ENCODE results near the gene OR6V1. TPM values are rescaled to one million over a fixed set of nuclear protein-coding genes. Genes with fewer than 3 reads are reported as not detected.

The OR6V1 gene
- polyA plus RNA-seq, 3 donors: not detected

DNA sequence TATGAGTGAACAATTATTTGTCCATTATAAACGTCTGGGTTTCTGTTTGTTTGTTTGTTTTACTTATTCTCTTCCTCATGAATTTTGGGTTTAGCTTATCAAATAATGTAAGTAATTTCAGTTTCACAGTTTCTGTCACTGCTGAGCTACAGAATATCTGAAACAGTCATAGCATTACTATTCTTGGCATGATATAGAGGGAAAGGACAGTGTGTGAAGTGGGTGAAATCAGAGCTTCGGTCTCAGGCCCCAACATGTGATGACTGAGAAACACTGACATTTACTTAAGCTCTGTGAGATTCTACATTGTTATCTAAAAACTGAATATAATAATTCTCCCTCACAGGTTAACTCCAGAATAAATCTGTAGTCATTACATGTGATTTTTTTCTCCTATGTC lies 8.8 kb upstream of the OR6V1 start:
- Histone ChIP-seq H2AFZ (ENCODE audit: insufficient read depth, low read depth, low read length, poor library complexity, severe bottlenecking) (no peak overlapping the region), H3K27ac (ENCODE audit: low read depth in 1 of 2, low read length in 2 of 2) (no peak overlapping the region), H3K27me3 (ENCODE audit: control insufficient read depth in 2 of 2, insufficient read depth in 2 of 2, low read length in 2 of 2) (no peaks in the 10 kb centered on the region), H4K20me1 (ENCODE audit: insufficient read depth, low read length) (no peaks in the 10 kb centered on the region), H3K4me3 (replicated peaks in 1 of 3; ENCODE audit: low read depth in 2 of 3, low read length in 3 of 3) (no peak overlapping the region), H3K4me2 (replicated peaks; ENCODE audit: extremely low read depth, low read length, poor library complexity, severe bottlenecking) (no peak overlapping the region), H3K9me3 (replicated peaks in 1 of 2; ENCODE audit: control insufficient read depth in 1 of 2, insufficient read depth in 1 of 2, low read length in 2 of 2) (no peaks in the 10 kb centered on the region), H3K79me2 (ENCODE audit: insufficient read depth, low read length) (no peaks in the 10 kb centered on the region), H3K9ac (ENCODE audit: insufficient read depth, low read length, poor library complexity, severe bottlenecking) (no peak overlapping the region), H3K4me1 (ENCODE audit: control insufficient read depth in 1 of 2, insufficient read depth in 2 of 2, low read length in 2 of 2) (peaks cover 22 to 23% of the 10 kb centered on the region in 2 donors), H3K36me3 (replicated peaks in 1 of 2; ENCODE audit: control insufficient read depth in 1 of 2, insufficient read depth in 2 of 2, low read length in 2 of 2) (no peaks in the 10 kb centered on the region)
- H3K27ac Mint-ChIP-seq: no peak overlapping the region
- intact Hi-C loops (cut with micrococcal nuclease): no loop called here
- no CpG with 5 or more reads among the region's 2 CpGs for WGBS (ENCODE audit: insufficient coverage)
- no peak for DNase-seq
- peaks cover 26% of the 10 kb centered on the region for H3K4me1 Mint-ChIP-seq
- H3K36me3 Mint-ChIP-seq: no peaks in the 10 kb centered on the region
- no peak overlapping the region for H3K4me3 Mint-ChIP-seq
- peaks cover 0 to 3% (median 2%) of the 10 kb centered on the region in 3 donors for H3K27me3 Mint-ChIP-seq (ENCODE audit: low read depth in 3 of 3)
- TF ChIP-seq, protein P1, sequence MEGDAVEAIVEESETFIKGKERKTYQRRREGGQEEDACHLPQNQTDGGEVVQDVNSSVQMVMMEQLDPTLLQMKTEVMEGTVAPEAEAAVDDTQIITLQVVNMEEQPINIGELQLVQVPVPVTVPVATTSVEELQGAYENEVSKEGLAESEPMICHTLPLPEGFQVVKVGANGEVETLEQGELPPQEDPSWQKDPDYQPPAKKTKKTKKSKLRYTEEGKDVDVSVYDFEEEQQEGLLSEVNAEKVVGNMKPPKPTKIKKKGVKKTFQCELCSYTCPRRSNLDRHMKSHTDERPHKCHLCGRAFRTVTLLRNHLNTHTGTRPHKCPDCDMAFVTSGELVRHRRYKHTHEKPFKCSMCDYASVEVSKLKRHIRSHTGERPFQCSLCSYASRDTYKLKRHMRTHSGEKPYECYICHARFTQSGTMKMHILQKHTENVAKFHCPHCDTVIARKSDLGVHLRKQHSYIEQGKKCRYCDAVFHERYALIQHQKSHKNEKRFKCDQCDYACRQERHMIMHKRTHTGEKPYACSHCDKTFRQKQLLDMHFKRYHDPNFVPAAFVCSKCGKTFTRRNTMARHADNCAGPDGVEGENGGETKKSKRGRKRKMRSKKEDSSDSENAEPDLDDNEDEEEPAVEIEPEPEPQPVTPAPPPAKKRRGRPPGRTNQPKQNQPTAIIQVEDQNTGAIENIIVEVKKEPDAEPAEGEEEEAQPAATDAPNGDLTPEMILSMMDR (IDR thresholded peaks at IDR 0.05): no peak
- H3K9me3 Mint-ChIP-seq: no peaks in the 10 kb centered on the region

DNA sequence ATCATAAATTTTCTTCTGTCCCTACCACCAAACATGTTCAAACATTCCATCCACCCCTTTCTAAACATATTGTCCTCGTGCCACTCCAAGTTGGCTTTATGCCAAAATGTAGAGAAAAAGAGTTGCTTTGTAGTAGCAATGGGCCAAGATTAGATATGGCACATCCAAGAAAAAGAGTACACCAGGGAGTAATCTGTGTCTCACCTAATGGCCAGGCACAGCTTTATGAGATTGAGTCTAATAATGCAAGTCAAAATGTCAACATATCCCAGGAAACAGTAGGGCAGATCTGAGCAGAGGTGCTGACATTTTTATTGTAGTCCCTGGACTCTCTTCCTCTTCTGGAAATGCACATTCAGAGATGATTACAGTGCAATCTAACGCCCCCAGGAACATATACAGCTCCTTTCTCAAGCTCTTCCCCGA lies 5.7 kb upstream of the OR6V1 start:
- H3K9me3 Mint-ChIP-seq: no peaks in the 10 kb centered on the region
- no peaks in the 10 kb centered on the region for H3K36me3 Mint-ChIP-seq
- H4K20me1 ChIP-seq (ENCODE audit: insufficient read depth, low read length): no peaks in the 10 kb centered on the region
- WGBS (ENCODE audit: insufficient coverage): 0% methylated on average over 1 of the region's 3 CpGs
- H3K9ac ChIP-seq (ENCODE audit: insufficient read depth, low read length, poor library complexity, severe bottlenecking): no peak overlapping the region
- peaks cover under 1 to 4% (median 4%) of the 10 kb centered on the region in 3 donors for H3K27me3 Mint-ChIP-seq (ENCODE audit: low read depth in 3 of 3)
- no peak overlapping the region for H3K27ac Mint-ChIP-seq
- no peak overlapping the region for H2AFZ ChIP-seq (ENCODE audit: insufficient read depth, low read depth, low read length, poor library complexity, severe bottlenecking)
- no peaks in the 10 kb centered on the region for H3K36me3 ChIP-seq (replicated peaks in 1 of 2; ENCODE audit: control insufficient read depth in 1 of 2, insufficient read depth in 2 of 2, low read length in 2 of 2)
- no peak overlapping the region for H3K27ac ChIP-seq (ENCODE audit: low read depth in 1 of 2, low read length in 2 of 2)
- peaks cover 33 to 37% of the 10 kb centered on the region in 2 donors for H3K4me1 ChIP-seq (ENCODE audit: control insufficient read depth in 1 of 2, insufficient read depth in 2 of 2, low read length in 2 of 2)
- no peak overlapping the region for H3K4me3 Mint-ChIP-seq
- H3K4me2 ChIP-seq (replicated peaks; ENCODE audit: extremely low read depth, low read length, poor library complexity, severe bottlenecking): no peak overlapping the region
- H3K4me3 ChIP-seq (replicated peaks in 1 of 3; ENCODE audit: low read depth in 2 of 3, low read length in 3 of 3): no peak overlapping the region
- H3K27me3 ChIP-seq (ENCODE audit: control insufficient read depth in 2 of 2, insufficient read depth in 2 of 2, low read length in 2 of 2): no peaks in the 10 kb centered on the region
- DNase-seq: peak in 1 of 3 donors; percentile 1
- peaks cover 37% of the 10 kb centered on the region for H3K4me1 Mint-ChIP-seq
- intact Hi-C loops (cut with micrococcal nuclease): no loop called here
- no peaks in the 10 kb centered on the region for H3K9me3 ChIP-seq (replicated peaks in 1 of 2; ENCODE audit: control insufficient read depth in 1 of 2, insufficient read depth in 1 of 2, low read length in 2 of 2)
- no peaks in the 10 kb centered on the region for H3K79me2 ChIP-seq (ENCODE audit: insufficient read depth, low read length)
- TF ChIP-seq, protein P1 (IDR thresholded peaks at IDR 0.05): no peak

Measured in CD14-positive monocyte (primary cell).